GM18868 (cell line): Measurements from ENCODE around the gene PLXNC1.

Experiments
- ATAC-seq: cut with Tn5 transposase; IDR thresholded peaks from one replicate; pipeline ENCODE4 v1.9.1; 2021; ENCODE audit warnings: mild to moderate bottlenecking, moderate library complexity; ENCODE audit not compliant: unreplicated experiment

Gene PLXNC1

DNA sequence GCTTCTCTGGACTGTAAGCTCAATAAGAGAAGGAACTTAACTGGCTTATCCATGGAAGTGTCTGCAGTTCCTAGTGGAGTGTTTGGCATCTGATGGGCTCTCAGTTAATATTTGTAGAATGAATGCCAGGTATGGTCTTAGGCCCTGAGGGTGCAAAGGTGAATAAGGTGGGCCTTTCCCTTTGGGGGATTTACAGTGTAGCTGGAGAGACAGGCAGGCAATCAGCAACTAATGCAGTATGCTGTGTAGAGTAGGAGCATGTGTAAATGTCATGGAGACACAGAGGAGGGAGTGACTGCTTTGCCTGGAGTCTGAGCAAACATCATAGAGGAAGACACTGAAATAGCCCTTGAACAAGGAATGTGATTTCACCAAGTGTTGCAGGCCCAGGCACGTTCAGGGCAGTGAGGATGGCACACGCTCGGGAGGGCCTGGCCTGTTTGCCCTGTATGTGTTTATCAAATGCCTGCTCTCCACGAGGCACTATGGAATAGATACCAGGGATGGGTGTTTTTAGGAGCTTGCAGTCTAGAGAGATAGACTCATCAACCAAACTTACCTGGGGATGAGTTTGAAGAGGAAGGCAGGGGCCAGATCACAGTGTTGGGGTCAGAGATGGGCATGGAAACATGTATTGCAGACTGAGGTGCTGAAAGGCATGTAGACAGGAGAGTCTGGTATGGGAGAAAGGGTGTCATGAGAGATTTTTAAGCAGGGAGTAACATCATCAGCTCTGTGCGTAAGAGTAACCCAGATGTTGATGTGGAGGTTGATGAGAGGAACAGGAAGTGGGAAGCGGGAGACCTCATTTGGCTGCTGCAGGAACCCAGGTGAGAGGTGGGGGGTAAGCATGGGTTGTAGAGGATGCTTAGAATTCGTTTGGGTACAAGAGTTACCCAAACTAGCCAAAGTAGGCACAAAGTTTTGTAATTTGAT is 54.1 kb downstream of the PLXNC1 start:
- no peak for ATAC-seq

DNA sequence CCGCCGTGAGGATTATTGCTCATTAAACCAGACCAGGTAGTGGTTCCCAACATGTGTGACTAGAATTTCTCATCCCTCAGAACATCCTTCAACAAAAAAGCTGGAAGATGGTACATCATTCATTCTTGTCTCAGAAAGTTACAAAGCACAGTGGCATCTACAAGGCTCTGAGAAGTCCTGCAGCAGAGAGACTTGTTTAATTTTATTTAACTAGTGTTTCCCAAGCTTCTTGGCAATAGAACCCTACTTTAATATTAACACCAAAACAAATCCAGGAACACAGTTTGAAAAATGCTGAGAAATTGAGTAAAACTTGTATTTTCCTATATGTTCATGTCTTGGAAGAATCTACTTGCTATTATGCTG is 54.8 kb downstream of the PLXNC1 start:
- ATAC-seq: no peak

DNA sequence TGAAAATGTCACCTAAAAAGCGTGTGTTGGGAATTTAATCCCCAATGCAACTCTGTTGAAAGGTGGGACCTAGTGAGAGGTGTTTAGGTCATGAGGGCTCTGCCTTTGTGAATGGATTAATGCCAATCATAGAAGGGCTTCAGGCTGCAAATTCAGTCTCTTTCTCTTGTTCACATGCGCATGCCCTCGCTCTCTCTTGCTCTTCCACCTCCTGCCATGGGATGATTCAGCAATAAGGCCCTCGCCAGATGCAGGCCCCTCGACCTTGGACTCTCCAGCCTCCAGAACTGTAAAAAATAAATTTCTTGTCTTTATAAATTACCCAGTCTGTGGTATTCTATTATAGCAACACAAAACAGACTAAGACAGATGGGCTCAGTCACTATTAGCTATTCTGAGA is 55.4 kb downstream of the PLXNC1 start:
- no peak for ATAC-seq

DNA sequence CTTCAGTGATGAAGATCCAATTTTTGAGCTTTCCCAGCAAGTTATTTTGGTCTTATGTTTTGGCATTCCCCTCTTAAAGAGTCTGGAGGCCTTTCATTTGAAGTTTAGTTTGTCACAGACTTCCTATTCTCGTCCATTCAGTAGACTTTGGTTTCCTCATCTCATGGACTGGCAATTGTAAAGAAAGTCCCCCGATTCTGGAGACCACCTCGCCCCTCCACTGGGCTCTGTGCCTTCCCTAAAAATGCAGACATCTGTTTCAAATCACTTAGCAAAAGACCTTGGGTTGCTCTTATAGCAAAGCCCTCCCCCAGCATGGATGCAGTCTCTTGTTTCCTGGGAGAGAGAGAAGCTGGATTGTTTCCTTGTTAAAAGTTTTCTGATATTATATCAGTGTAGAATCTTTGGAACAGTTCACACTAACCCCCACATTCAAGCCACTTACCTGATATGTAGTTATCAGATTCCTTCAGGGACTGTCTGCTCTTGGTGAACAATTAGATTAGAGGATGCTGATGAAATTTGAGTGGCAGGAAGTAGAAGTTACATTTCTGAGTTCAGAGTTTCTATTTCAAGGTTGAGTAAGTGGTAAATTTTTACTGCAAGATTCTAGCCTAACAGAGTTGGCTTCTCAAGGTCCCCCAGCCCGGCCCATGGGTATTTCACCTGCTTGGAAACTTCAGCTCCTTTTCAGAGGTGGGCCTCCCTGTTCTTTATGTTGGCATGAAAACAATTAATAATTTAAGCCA is 56.3 kb downstream of the PLXNC1 start:
- peak; percentile 28 for ATAC-seq

DNA sequence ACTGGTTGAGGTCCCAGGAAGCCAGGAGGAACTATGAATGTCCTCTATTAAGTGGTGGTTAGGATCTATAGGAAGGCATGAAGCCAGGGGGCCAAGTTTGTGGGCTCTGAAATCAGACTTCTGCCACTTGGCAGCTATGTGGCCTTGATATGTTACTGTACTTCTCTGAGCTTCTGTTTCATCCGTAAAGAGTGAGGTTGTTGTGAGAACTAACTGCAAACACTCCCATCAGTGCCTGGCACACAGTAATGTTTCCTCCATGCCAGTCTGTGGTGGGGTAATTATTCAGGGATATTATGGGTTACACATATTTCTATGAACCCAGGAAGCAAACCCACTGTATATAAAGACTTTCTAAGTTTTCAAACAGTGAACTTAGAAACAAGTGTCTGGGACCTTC is 57.4 kb downstream of the PLXNC1 start:
- no peak for ATAC-seq

DNA sequence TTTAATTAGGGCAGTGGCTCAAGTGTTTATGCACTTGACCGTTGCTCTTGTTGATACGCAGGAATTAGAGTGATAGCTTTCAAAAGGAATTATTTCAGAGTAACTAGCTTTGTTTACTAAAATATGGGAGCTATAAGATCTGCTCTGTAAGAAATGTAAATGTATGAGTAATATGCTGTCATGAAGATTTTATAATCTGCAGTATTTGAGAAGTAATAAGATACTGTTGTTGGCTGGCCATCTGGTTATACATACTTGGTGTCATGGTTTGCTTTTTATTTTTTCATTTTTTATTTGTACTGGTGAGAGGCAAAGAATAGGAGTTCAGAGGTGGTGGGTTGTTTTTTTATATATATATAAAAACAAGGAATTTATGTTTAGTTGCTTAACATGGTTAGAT is 58.5 kb downstream of the PLXNC1 start:
- ATAC-seq: no peak

DNA sequence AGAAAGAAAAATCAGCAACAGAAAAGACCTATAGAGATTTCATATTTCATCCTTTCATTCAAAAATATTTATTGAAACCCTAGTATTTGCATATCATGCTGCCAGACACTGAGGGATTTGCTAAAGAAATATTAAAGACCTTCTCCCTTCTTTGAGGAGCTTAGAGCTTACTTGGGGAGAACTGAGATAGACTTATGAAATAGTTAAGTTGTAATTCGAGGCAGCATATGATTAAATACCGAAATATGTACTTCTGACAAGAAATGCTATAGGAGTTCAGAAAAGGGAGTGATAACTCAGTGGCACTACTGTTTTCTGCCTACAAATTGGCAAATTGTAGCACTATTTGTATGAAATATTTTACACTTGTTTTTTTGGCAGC is 59.1 kb downstream of the PLXNC1 start:
- ATAC-seq: no peak

DNA sequence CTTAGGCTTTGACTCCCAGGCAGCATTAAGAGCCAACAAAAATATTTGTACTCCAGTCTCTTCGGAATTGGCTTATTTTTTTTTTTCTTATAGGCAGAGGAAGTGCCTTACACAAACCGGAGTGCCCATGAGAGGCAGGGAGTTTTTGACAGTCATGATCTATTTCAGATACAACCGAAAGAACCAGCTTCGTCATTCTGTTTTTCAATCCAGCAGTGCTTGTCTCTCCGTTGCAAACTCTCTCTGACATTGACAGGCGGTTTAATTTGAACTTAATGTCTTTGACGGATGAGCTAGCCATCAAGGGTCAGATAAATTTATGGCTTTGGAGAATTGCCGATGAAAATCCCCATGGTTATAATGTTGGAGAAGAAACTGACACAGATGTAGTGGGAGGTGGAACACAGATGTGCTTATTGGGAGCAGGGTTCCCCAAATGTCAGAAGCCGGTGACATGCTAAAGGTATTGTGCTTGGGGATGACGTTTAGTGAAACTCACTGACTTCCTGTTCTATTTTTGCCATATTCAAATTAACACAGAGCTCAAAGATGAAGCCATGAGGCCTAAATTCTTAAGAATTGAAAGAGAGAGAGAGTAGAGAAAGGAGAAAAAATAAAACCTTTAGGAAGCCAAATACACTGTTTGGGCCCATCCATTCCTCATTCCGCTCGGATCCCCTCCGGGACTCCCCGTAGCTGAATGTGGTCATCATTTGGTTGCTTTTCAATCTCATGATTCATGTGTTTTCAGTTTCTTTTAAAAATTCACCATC is 59.7 kb downstream of the PLXNC1 start:
- ATAC-seq: peak; percentile 77

DNA sequence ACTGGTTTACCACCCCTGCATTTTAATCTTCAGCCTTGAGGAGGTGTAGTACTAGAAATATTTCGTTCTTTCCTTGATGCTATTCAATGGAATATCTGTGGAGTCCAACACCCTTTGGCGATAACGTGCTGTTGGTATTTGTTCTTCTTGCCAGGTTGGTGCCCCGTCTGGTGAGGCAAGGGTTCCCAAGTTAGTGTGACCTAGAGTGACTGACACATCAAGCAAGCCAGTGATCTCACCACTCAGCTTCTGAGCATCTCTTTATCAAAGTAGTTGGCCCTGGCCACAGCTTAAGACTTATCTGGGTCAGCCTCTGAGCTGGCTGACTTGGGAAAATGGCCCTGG is 60.2 kb downstream of the PLXNC1 start:
- peak; percentile 48 for ATAC-seq

DNA sequence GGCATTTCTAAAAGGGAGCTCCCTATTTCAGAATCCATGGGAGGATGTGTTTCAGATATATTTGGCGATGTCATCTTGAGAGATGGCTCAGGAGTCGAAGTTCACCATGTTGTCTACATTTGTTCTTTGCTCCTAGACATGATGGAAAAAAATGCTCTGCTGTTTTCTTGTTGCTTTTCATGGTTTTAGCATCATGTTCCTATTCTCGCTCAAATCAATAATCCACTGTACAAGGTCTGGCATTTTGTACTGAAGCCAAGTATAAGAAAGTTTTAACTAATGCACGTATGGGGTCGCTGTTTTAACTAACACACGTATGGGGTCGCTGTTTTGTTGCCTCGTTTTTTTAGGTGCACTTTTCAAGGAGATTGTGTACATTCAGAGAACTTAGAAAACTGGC is 60.9 kb downstream of the PLXNC1 start:
- no peak for ATAC-seq

DNA sequence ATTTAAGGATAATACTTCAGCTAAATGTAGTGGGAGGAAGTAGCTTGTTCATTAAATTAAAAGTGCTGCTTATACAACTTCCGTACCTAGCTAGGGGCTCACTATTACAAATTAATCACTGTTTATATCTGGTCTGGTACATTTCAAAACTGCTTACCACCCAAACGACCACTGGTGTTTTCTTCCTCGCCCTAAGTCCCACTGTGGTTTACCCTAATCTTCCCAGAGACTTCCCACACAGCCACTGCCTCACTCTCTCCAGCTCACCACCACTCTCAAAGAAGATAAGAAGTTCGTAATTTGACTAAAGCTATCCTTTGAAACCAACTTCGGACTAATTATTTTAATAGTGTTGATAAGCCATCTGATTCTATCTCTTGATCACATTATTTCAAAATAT is 62.6 kb downstream of the PLXNC1 start:
- ATAC-seq: no peak

DNA sequence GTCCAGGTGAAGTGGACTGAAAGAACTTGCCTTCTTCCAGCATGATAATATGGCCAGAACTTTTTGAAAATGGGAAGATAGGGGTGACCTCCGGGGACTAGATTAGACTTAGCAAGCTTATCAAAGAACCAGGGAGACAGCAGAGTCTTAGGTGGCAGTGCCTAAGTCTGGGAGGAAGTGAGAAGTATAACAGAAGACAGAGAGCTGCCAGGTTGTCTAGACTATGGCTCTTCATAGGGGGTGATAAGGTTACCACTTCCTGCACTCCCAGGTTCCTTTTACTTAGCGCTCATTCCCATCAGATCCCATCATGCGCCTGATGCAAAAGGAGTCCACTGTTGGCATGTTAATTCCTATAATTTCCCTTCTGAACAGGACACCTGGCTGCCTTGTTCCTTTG is 69.9 kb downstream of the PLXNC1 start:
- ATAC-seq: no peak

DNA sequence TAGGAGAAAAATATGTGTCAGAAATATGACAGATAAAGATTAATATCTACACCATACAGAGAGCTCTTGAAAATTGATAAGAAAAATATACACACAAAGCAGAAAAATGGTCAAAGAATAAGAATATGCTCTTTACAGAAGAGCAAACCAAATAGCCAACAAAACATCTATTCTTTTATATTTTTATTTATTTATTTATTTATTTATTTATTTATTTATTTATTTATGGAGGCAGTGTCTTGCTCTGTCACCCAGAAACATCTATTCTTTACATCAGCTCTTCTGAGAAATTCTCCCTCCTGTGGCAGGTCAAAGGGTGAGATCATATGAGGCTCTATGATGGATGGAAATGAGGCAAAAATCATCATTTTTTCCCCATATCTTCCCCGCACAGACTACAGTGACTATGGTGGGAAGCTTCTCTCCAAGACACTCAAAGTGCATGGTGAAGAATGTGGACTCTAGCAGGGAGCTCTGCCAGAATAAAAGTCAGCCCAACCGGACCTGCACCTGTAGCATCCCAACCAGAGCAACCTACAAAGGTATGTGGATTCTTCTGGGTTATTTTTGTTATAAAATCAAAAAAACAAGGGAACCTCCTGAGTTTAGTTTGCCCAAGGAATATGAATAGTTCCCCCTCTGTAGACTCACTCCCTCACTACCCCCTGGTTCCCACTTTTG is 71.4 kb downstream of the PLXNC1 start:
- no peak for ATAC-seq

DNA sequence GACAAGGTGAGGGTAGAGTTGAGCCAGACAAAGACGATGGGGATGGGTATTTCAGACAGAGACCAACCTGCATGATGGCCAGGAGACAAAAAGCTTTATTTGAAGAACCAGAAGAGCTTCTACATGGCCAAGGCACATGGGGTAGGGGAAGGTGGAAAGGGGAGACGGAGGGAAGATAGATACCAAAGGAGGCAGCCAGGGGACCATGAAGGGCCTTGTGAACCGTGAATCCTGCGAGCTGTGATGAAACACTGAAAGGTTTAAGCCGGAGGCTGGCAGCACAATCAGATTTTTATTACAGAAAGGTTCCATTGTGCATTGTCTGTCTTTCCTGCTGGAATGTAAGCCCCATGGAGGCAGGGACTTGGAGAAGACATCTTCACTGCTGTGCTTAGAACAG is 72.4 kb downstream of the PLXNC1 start:
- no peak for ATAC-seq

DNA sequence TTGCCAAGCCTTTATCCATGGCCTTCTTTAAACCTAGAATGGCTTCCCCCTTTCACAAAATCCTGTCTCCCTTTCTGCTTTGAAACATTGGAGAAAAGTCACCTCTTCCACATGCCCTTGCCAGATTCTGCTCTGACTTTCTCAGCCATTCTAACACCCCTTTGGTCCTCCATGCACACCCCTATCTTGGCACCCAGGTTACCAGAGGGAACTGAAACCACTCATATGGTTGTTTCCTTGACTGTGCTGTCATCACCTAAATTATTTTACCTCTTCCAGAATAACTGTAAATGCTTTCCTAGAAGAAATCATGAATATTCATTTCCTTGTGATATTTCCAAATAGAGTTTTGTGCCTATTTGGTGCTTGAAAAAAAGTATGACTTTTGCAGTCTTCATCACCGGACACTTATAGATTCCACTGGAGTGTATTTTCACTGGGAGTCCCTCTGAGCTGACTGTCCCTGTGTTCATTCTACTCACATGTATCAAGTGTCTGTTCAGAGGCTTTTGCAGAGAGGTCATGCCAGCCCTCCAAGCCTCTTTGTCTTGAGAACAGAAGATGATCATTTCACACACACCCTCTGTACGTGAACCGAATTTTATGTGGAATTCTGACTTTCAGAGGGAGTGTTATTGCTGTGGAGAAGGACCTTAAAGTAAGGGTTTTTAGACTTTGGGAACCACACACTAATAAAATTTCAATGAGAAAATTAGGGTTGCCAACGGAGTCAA is 74.1 kb downstream of the PLXNC1 start:
- peak; percentile 74 for ATAC-seq

DNA sequence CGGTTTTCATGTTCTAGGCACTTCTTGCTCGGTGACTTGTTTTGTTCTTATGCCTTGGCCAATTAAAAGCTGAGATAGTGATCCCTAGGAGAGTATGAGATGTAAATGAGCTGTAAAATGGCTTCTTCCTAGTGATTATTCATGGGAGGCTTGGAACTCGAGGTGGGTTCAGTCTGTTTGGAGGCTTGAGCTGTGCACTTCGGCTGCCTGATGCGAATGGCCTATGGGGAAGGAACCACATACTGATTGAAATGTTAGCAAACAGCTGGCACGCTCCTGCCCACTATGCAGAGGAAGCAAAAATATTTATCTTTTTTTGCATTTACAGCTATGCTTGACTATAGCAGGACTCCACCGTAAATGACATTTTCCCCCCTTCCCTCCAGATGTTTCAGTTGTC is 75.5 kb downstream of the PLXNC1 start:
- no peak for ATAC-seq

DNA sequence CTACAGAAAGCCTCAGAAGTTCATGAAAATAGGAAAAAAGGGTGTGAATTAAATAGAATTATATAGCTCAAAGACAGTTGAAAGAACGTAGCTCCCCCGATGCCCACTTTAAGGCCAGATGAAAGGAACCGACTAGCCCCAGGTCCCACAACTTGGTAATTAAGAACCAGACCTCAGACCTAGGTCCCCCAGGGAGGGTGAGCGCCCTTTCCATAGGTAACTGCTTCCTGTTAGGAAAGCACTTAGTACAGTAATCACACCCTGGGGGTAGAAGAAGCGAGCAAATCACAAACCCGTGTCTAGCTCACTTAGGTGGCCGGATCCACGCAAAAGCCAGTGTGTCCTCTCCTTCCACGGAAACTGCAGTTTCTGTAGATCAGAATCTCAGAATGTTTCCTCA is 77.1 kb downstream of the PLXNC1 start:
- ATAC-seq: no peak

DNA sequence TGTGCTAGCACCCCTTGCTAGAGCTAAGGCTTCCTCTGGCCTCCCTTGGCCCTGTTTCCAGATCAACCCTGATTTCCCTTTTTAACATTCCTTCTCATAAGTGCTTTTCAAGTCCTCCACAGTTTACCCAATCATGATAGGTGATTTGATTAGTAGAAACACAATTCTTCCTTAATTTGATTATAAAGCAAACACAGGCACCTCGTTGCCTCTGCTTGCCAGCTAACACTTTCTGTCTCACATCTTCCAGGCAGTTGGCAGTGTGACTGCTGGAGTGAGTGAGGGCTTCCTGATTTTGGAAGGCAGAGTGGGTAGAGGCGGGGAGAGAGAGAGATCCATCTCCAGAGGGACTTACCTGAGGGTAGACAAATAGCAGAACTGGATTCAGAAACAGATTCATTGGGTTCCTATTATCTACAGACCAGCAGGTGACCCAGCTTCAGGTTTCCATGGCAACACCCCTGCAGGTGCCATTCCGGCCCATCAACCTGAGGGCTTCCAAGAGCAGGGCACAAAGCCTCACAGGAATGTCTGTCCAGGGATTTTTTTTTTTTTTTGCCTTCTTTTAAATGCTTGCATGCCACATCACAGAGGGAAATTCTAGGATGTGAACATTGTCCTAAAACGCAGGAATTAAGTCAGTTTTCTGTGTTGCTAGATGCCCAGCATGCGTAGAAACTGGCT is 77.7 kb downstream of the PLXNC1 start:
- no peak for ATAC-seq

DNA sequence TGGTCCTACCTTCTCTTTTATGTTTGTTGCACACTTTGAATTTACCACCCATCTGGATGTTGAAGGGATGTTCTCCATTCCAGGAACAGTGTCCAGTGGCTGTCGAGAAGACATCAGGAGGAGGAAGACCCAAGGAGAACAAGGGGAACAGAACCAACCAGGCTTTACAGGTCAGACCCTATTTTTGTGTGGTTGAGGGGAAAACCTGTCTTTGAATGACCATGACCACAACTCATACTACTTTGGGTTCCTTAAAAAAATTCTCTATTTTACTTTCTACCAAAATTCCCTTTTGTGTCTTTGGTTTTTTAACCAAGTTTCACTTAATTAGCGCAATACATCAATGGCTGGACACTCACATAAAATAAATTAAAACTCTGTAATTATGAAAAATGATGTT is 78.7 kb downstream of the PLXNC1 start:
- ATAC-seq: no peak

DNA sequence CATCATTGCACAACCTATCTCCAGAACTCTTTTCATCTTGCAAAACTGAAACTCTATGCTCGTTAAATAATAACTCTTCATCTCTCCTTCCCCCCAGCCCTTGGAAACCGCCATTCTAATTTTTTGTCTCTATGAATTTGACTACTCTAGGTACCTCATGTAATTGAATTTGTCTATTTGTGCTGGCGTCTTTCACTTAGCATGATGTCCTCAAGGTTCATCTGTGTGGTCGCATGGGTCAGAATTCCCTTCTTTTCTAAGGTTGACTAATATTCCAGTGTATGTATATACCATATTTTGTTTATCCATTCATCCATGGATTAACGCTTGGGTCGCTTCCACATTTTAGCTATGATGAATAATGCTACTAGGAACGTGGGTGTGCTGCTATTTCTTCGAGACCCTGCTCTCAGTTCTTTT is 80.1 kb downstream of the PLXNC1 start:
- ATAC-seq: no peak
